Measurements from ENCODE around the gene MATR3.
"Not testable (repeated sequence)": the region's sequence is repeated elsewhere in the genome, so short reads cannot be mapped to it uniquely, and the experiment has no call there.

MATR3 gene

DNA sequence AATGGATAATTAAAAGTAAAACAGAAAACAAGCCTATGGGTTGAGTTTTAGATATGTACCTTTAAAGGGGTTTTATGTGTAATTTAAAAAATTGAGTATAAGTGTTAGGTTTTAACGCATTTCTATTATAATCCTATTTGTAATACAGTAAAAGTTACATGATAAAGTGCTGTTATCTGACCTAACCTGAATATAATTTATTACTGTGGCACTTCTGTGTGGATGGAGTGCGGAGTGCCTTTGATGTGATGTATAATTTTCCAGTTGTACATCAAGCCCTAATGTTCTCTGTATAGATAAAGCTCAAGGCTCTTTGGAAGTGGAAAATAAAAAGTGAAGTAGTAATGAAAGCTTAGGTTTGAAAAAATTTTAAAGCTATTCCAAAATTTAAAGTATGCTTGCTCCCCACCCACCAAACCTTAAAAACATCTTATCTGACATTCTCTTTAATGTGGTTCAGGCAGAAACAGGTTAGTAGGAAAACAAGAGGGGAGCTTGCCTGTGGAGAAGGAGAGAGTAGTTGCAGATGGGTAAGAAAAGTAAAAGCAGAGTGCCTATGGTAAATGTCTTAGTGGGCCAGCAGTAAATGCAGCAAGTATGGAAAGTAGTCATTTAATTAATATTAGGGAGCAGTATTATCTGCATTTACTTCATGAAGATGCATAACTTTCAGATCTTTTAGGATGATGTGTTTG is 4.0 kb downstream of the MATR3 start:
- DNase-seq (ENCODE audit: low read depth) = no peak

DNA sequence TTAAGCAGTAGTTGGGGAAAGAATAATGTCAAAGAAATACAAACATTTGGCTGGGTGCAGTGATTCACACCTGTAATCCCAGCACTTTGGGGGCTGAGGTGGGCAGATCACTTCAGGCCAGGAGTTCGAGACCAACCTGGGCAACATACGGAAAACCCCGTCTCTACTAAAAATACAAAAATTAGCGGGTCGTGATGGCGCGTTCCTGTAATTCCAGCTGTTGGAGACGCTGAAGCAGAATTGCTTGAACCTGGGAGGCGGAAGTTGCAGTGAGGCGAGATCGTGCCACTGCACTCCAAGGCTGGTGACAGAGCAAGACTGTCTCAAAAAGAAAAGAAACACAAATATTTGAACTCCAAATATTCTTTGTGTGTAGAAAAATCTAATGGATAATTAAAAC is 4.7 kb downstream of the MATR3 start:
- no peak for DNase-seq (ENCODE audit: low read depth)

DNA sequence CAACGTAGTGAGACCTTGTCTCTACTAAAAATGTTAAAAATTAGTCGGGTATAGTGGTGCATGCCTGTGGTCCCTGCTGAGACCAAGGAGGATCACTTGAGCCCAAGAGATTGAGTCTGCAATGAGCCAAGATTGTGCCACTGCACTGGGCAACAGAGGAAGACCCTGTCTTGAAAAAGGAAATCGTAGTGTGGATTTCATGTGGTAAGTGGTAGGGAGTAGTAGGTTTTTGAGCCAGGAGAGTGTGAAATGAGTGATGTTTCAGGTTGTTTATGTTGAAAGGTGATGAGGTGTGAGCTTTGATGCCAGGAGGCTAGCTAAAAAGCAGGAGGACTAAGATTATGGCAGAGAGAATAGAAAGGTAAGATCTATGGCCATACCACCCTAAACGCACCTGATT is 5.9 kb downstream of the MATR3 start:
- no peak for DNase-seq (ENCODE audit: low read depth)

DNA sequence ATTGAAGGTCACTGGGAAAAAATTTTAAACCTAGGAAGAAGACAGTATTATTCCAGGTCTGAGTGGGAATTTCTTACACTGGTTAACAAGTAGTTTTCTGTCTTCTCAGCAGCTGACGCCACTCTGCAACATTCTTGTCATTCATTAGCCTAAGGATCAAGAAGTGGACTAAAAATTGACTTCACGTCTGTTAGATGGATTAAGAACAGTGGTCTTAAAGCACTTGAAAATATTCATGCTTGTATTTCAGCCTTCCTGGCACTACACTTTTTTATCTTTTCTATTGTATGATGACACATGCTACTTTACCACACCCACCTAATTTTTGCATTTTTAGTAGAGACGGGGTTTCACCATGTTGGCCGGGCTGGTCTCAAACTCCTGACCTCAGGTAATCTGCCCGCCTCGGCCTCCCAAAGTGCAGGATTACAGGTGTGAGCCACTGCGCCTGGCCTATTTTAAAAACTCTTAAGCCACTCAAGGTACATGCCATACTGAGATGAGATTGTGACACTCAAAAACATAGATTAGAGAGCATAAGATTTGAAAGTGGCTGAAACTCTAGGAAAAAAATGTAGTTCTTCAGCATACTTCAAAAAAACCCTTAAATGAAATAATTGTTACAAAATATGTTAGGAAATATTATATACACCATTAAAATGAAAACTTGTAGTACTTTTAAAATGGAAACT is 8.4 kb downstream of the MATR3 start:
- DNase-seq (ENCODE audit: low read depth) = no peak

DNA sequence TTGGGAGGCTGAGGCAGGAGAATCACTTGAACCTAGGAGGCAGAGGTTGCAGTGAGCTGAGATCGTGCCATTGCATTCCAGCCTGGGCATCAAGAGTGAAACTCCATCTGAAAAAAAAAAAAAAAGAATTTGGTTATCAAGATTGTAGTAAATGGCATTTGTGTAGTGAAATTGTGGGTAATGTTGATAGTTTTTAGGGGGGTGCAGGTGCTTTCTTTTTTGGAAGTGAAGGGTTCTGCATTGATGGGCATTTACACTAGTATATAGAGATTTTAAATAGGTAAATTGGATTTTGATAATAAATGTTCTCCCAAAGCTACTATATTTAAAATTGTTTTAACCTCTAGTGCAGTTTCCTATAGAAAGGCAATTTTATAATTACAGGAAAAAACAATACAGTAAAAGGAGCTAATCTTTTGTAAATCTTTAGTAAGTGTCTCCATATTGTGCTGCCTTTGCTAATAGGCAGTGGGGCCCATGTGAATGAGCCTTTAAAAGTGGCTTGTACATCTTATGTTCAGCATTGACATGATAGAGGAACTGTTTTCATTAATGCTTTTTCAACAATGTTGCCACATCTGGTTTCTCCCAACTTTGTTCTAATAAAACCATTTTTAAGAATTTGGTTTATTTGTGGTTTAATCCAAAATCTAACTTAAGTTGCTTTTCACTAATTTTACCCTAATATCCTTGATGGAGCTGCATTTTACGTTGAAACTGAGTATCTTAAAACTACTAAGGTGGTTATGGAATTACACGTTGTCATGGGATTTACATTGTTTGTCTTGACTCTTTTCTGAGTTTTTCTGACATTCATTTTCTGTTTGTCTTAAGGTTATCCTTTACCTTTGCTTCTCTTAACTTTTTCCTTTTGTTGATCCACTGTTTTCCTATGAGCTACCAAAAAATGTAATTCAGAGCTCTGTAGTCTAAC is 11.1 kb downstream of the MATR3 start:
- DNase-seq (ENCODE audit: low read depth) = no peak

DNA sequence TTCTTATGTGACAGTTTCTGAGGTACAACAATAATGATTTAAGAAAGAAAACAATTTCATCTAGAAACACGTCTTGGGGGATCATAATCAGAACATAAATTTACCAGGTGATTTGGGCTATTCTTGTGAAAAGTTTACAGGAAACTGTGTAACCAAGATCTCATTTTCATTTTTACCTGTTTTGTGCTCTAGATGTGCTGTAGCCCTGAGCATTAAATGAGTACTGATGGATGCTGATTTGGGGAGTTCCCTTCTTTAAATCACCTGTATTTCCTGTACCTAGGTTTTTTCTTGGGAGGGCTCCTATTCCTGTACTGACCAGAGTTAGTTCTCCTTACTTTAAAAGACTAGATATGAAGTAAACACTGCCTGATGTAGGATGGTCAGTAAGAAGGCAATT is 12.7 kb downstream of the MATR3 start:
- DNase-seq (ENCODE audit: low read depth) = no peak

DNA sequence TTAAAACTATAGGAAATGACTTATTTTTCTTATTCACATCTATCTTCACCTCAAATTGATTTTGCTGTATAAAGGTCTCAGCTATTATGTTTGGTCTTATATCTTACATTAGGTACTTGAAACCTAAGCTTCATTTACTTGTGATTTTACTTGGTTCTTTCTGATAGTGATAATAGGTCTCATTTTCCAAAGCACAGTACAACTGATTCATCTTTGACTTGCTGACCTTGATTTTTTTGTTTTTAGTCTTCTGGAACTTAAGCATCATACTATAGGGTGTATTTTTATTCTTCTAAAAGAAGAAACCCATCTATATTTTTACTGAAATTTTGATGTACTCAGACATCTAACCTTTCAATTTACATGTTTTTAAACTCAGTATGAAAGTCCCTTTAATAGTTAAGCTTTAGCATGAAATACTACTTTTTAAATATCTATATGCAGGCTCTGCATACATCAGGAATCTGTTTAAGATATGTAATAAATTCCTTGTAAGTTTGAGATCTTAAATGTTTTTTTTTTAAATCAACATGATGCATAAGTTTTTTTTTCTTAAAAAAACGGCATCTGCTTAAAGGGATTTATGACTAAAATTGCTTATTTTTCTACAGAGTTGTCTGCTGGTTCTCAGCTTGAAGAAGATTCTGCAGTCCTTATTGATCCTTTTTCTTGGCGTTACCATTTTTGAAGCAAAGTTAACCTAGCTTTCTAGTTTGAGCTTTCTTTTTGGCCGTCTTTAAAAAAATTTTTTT is 13.3 kb downstream of the MATR3 start:
- DNase-seq (ENCODE audit: low read depth) = no peak

DNA sequence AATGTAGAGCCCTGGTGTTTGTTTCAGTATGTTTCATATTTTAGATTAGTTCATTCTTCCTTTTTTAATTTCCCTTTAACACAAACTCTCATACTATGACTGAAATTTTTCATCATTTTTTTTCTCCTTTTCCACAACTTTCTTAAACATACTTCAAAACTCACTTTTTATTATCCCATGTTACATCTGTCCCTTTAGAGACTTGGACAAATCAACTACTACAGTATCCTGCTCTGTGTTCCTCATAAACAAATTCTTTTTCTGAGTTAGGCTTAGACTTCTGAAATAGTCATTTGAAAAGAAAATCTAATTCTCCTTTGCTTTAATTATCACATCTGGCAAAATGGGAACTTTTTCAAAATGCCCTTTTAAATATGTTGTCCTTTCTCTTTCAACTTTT is 15.3 kb downstream of the MATR3 start:
- DNase-seq (ENCODE audit: low read depth) = no peak

DNA sequence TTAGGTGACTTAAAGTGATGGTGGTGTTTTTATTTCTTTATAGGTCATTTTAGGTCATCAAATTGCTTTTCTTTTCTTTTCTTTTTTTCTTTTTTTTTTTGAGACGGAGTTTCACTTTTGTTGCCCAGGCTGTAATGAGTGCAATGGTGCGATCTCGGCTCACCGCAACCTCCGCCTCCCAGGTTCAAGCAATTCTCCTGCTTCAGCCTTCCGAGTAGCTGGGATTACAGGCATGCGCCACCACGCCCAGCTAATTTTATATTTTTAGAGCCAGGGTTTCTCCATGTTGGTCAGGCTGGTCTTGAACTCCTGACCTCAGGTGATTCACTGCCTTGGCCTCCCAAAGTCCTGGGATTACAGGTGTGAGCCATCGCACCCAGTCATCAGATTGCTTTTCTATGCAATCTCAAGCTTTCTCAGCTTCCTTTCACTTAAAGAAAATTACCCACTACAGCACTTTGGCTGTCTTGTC is 17.2 kb downstream of the MATR3 start:
- DNase-seq (ENCODE audit: low read depth) = not testable (repeated sequence)

DNA sequence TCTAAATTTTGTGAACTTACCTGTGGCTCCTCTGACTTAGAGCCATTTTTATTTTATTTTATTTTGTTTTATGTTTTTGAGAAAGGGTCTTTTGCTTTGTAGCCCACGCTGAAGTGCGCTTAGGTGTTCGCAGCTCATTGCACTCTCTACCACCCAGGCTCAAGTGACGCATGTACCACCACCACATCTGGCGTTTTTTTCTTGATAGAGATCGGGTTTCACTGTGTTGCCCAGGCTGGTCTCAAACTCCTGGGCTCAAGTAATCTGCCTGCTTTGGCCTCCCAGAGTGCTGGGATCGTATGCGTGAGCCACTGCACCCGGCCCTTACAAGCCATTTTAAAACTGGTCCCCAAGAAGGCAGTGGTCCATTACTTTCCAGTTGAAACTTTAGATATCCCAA is 18.5 kb downstream of the MATR3 start:
- no peak for DNase-seq (ENCODE audit: low read depth)

DNA sequence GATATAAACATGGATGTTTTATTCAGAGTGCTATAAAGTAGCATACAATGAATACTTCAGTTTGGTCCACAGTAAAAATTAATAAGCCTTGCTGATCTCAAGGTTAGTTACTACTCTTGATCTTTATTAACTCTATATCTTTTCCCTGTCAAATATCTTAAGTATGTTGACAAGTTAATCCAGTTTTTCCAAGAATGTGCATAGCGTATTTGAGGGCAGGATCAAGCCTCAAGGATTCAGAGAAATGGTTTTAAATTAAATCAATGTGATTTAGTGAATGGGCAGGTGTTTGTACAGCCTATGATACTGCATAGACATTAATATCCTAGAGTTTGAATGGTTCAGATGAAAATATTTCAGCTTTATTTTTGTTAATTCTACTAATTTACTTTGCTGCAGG is 20.7 kb downstream of the MATR3 start:
- no peak for DNase-seq (ENCODE audit: low read depth)

DNA sequence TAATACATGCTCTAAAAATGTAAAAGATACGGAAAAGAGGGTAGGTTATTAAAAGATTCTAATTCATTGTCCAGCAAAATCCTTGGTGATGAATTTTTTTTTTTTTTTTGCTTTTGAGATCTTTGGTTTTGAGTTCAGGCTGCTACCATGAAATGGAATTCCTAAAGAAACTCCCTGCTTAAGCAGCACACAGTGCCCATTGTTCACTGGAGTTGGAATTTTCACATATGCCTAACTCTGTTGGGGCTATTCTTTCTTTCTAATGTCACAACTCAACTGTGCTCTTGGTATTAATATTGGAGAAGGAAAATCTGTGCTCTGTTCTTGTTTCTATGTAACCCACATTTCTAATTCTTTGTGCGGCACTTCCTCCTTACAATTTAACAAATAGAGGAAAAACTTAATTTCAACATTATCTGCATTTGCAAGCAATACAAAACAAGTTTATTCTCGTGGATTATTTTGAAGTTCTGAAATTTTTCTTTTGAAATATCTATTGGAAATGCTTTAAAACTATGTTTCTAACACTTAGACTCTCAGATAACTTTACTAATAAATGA is 21.6 kb downstream of the MATR3 start:
- no peak for DNase-seq (ENCODE audit: low read depth)

DNA sequence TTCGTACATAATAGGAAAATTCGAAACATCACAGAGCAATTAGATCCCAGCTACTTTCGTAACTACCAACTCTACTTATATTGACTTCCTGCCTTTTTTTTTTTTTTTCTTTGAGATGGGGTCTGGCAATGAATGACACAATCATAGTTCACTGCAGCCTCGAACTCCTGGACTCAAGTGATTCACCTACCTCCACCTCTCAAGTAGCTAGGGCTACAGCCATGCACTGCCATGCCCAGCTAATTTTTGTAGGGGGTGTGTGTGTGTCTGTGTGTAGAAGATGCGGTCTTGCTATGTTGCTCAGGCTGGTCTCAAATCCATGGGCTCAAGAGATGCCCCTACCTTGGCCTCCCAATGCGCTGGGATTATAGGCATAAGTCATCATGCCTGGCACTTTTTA is 42.3 kb downstream of the MATR3 start:
- DNase-seq (ENCODE audit: low read depth) = no peak

DNA sequence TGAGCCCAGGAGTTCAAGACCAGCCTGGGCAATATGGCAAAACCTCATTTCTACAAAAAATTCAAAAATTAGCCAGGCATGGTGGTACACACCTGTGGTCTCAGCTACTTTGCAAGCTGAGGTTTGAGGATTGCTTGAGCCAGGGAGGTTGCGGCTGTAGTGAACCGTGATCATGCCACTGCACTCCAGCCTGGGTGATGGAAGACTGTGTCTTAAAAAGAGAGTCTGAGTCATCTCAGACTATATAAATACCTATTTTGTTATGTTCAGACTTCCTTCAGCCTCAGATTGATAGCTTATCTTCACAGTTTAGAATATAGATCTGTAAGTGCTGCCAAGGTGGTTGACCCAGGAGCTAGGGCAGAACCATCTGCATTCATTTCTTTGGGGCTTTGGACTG is 46.5 kb downstream of the MATR3 start:
- no peak for DNase-seq (ENCODE audit: low read depth)

DNA sequence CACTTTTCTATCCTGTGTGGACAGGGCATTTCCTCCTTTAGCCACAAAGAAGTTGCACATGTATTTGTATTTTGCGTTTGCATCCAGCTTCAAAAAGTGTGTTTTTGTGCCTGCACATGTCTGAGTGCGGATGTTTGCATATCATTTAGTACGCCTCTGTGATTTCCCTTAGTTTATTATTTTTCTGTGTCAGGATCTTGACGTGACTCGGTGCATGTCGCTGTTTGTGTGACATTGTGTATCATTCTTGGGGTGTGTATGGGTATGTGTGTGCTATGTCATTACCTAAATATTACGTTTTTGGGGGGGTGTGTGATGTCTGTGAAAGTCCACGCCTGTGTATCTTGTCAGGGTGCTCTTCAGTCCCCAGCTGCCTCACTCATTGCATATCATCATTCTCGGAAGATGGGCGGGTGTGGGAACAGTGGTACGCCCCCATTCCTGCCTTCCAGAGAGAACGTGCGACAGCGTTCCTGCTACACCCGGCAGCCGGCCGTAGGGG is 47.7 kb downstream of the MATR3 start:
- DNase-seq (ENCODE audit: low read depth) = no peak

DNA sequence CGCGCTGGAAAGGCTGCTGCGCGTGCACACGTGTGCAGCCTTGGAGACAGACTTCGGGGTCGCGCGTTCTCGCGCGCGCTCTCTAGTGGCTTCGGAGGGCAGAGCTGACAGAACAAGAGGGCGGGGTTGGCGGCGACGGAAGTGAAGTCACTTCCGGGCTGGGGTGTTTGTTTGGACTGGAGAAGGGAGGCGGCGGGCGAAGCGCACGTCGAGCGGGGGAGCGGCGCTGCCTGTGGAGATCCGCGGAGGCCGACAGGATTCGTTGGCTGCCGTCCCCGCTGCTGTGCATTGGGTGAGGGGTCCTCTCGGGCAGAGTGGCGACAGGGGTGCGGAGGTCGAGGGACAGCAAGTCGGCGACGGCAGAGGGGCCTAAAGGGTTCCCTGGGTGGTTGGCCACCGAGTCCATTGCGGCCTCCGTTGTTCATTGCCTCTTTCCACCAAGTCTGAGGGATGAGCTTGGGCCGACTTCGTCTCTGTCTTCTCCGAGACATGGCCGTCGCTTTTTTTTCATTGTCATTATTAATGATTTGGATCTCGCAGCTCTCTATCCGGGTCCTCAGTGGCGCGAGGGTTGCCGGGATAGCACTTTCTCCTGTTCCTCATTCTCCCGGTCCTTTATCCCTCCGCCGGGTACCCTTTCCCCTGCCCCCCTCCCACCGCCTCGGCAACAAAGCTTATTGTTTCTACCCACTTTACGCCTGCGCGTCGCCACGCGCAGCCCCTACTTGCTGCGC is 48.3 kb downstream of the MATR3 start, which contains the start of gene PAIP2:
Gene PAIP2, plus strand, starts transcription at position 166 of the 734 bp plus-strand sequence. CDS start 21,931 bp downstream, outside the sequence.
- DNase-seq (ENCODE audit: low read depth) = peak; percentile 92

DNA sequence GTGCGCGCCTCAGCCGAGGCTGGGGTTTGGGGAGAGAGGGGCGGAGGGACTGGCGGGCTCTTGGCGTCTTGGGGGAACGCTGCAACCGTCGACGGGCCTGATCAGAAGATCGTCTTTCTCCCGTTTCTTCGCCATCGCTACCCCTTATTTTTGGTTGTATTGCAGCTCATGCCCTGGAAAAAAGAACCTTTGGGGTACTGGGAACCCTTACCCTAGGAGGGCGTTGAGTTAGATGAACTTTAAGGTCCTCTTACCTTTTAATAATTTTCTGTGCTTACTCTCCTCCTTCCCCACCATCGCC is 48.8 kb downstream of the MATR3 start:
- no peak for DNase-seq (ENCODE audit: low read depth)

DNA sequence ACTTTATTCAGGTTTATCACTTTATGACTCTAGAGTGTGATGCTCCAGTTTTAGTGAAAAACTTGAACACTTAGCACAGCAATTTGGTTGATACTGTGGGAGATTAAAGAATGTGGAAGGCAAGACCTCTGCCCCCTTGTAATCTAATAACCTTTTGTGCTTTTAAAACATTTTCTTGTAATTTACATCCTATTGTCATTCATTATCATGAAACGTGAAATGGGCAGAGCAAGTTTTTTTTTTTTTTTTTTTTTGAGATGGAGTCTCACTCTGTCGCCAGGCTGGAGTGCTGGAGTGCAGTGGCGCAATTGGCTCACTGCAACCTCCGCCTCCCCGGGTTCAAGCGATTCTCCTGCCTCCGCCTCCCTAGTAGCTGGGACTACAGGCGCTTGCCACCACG is 49.9 kb downstream of the MATR3 start:
- no peak for DNase-seq (ENCODE audit: low read depth)

DNA sequence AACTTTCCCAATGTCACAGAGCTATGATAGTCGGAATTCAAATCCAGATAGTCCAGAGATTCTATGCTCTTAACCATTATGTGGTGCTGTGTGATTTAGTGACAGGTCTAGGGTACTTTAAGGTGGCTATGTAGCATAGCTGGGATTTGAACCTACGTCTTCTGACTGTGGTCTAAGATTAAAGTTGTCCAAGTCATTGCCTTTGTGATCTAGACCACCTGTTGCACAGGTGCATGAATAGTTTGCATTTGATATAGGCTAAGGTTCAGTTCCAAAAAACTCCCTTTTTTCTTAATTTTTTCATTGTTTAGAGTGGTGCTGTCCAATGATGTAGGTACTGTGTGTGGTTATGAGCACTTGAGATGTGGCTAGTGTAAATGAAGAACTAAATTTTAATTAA is 50.6 kb downstream of the MATR3 start:
- DNase-seq (ENCODE audit: low read depth) = no peak

DNA sequence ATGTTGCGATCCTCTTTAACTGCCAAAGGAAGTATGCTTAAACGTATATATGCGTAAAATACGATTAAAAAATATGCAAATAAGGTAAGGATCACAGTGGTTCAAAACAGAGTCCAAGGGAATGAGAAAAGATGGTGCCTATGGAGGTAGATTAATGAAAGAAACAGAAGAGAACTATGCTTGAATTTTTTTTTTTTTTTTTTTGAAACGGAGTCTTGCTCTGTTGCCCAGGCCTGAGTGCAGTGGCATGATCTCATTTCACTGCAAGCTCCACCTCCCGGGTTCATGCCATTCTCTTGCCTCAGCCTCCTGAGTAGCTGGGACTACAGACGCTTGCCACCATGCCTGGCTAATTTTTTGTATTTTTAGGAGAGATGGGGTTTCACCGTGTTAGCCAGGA is 51.9 kb downstream of the MATR3 start:
- DNase-seq (ENCODE audit: low read depth) = not testable (repeated sequence)

DNA sequence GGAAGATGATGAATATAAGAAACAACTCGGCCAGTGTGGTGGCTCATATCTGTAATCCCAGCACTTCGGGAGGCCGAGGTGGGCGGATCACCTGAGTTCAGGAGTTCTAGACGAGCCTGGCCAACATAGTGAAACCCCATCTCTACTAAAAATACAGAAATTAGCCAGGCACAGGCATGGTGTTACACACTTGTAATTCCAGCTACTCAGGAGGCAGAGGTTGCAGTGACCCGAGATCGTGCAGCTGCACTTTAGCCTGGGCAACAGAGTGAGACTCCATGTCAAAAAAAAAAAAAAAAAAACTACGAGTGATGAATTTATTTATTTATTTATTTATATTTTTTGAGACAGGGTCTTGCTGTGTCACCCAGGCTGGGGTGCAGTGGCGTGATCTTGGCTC is 54.3 kb downstream of the MATR3 start:
- not testable (repeated sequence) for DNase-seq (ENCODE audit: low read depth)
